SK-N-SH (cell line): ENCODE data around the gene CDH4.

ENCODE experiments used
- EP300 ChIP-seq, 2 experiments: IDR thresholded peaks; 2 replicates each; pipeline versions ENCODE4 v1.4.0 to v1.6.1; 2012; ENCODE audit warnings: borderline replicate concordance in 1 of 2, low read depth in 1 of 2, low read length in 1 of 2
- RAD21 ChIP-seq: IDR thresholded peaks from 2 replicates; pipeline ENCODE4 v1.6.1; 2012; ENCODE audit warnings: mild to moderate bottlenecking, low read length
- TF ChIP-seq, protein P1 (sequence below): fragments of 200-600 bp; sonication (generic); IDR thresholded peaks from 2 replicates; pipeline ENCODE4 v1.6.1; 2017; ENCODE audit warnings: antibody characterized with exemption, mild to moderate bottlenecking, moderate library complexity

GRCh38 chr20:61725966-61726365 is 473.9 kb downstream of the CDH4 start:
- TF ChIP-seq, protein P1, sequence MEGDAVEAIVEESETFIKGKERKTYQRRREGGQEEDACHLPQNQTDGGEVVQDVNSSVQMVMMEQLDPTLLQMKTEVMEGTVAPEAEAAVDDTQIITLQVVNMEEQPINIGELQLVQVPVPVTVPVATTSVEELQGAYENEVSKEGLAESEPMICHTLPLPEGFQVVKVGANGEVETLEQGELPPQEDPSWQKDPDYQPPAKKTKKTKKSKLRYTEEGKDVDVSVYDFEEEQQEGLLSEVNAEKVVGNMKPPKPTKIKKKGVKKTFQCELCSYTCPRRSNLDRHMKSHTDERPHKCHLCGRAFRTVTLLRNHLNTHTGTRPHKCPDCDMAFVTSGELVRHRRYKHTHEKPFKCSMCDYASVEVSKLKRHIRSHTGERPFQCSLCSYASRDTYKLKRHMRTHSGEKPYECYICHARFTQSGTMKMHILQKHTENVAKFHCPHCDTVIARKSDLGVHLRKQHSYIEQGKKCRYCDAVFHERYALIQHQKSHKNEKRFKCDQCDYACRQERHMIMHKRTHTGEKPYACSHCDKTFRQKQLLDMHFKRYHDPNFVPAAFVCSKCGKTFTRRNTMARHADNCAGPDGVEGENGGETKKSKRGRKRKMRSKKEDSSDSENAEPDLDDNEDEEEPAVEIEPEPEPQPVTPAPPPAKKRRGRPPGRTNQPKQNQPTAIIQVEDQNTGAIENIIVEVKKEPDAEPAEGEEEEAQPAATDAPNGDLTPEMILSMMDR, result no peak
- TF ChIP-seq EP300 (IDR thresholded peaks at IDR 0.05; ENCODE audit: borderline replicate concordance in 1 of 2, low read depth in 1 of 2, low read length in 1 of 2), result no peak
- TF ChIP-seq RAD21, result no peak
